IMR-90 (cell line): ENCODE measurements around the gene FOXP1. TPM values are rescaled to one million over a fixed set of nuclear protein-coding genes. Genes with fewer than 3 reads are reported as not detected.

ENCODE experiments used
- ATAC-seq: fragments of 200-7000 bp; cut with Tn5 transposase; 2 replicates; pipeline ENCODE4 v1.9.1; 2020; ENCODE audit warnings: low read depth, mild to moderate bottlenecking, moderate library complexity
- BruUV-seq: library from RNA; stranded (reverse); fragments of 400-500 nt; replicated peaks from 2 replicates; lab custom pipeline; 2021; lab: Mats Ljungman, UMichigan
- CTCF ChIA-PET: fragments of 300-600 bp; formaldehyde crosslinking; extraction: SDS; loops from one replicate; lab custom pipeline; 2021; ENCODE audit warnings: antibody characterized with exemption; lab: Yijun Ruan, JAX
- POLR2A ChIA-PET: fragments of 300-600 bp; sonication (Branson Sonifier 250); formaldehyde crosslinking; loops from one replicate; lab custom pipeline; 2022; ENCODE audit warnings: antibody characterized with exemption; ENCODE audit not compliant: unreplicated experiment; lab: Charles Lee
- DNase-seq: peaks from one replicate; pipeline ENCODE4 v3.0.0; 2013
- H2AFZ ChIP-seq: replicated peaks from 2 replicates; pipeline ENCODE3; 2013; ENCODE audit warnings: low read length, mild to moderate bottlenecking; ENCODE audit not compliant: poor library complexity
- H2AK5ac ChIP-seq: 2 replicates; pipeline ENCODE4 v1.6.1; 2013; ENCODE audit warnings: low read depth, low read length, inconsistent platforms
- H2AK9ac ChIP-seq: replicated peaks from 2 replicates; pipeline ENCODE3; 2013; ENCODE audit warnings: mild to moderate bottlenecking, low read depth, low read length, moderate library complexity; ENCODE audit not compliant: poor library complexity
- H2BK120ac ChIP-seq: 2 replicates; pipeline ENCODE4 v1.6.1; 2013; ENCODE audit warnings: low read depth, low read length, inconsistent platforms
- H2BK15ac ChIP-seq: 3 replicates; pipeline ENCODE4 v1.6.1; 2013; ENCODE audit warnings: low read depth, low read length, inconsistent platforms
- H2BK20ac ChIP-seq: 2 replicates; pipeline ENCODE4 v1.6.1; 2013; ENCODE audit warnings: low read depth, mild to moderate bottlenecking, inconsistent platforms, low read length, moderate library complexity
- H2BK5ac ChIP-seq: 2 replicates; pipeline ENCODE4 v1.6.1; 2013; ENCODE audit warnings: mild to moderate bottlenecking, low read depth, low read length, inconsistent platforms; ENCODE audit not compliant: poor library complexity, severe bottlenecking
- H3K14ac ChIP-seq: replicated peaks from 2 replicates; pipeline ENCODE4 v1.6.1; 2013; ENCODE audit warnings: low read depth, low read length, inconsistent platforms
- H3K18ac ChIP-seq: 2 replicates; pipeline ENCODE4 v1.6.1; 2013; ENCODE audit warnings: low read depth, low read length, control low read depth
- H3K23ac ChIP-seq: 2 replicates; pipeline ENCODE4 v1.6.1; 2013; ENCODE audit warnings: low read depth, low read length, inconsistent platforms
- H3K27ac ChIP-seq: 2 replicates; pipeline ENCODE4 v1.5.1; 2013; ENCODE audit warnings: mild to moderate bottlenecking, control low read depth, low read length; ENCODE audit not compliant: insufficient read depth
- H3K27me3 ChIP-seq: 2 replicates; pipeline ENCODE4 v1.6.1; 2013; ENCODE audit warnings: low read length; ENCODE audit not compliant: control insufficient read depth, insufficient read depth
- H3K36me3 ChIP-seq: 2 replicates; pipeline ENCODE4 v1.6.1; 2013; ENCODE audit warnings: low read length, mixed read lengths; ENCODE audit not compliant: control insufficient read depth, insufficient read depth
- H3K4ac ChIP-seq: 2 replicates; pipeline ENCODE4 v1.6.1; 2013; ENCODE audit warnings: low read depth, low read length, inconsistent platforms
- H3K4me1 ChIP-seq: 2 replicates; pipeline ENCODE4 v1.6.1; 2013; ENCODE audit warnings: low read length, mixed read lengths; ENCODE audit not compliant: control insufficient read depth, insufficient read depth
- H3K4me2 ChIP-seq: 2 replicates; pipeline ENCODE4 v1.6.1; 2013; ENCODE audit warnings: low read depth, mild to moderate bottlenecking, control low read depth, low read length, moderate library complexity
- H3K4me3 ChIP-seq: 2 replicates; pipeline ENCODE4 v1.5.1; 2013; ENCODE audit warnings: low read depth, mild to moderate bottlenecking, control low read depth, low read length, moderate library complexity; ENCODE audit not compliant: insufficient read depth
- H3K56ac ChIP-seq: 2 replicates; pipeline ENCODE4 v1.6.1; 2013; ENCODE audit warnings: low read length, inconsistent platforms; ENCODE audit not compliant: insufficient read depth; ENCODE audit errors: extremely low read depth
- H3K79me1 ChIP-seq, 2 experiments: 2 replicates each; pipeline ENCODE4 v1.6.1; 2013; ENCODE audit warnings: low read length in 2 of 2, inconsistent platforms in 1 of 2, low read depth in 1 of 2
- H3K9ac ChIP-seq: 2 replicates; pipeline ENCODE4 v1.6.1; 2013; ENCODE audit warnings: low read depth, low read length, control low read depth
- H3K9me1 ChIP-seq: 2 replicates; pipeline ENCODE4 v1.6.1; 2013; ENCODE audit warnings: low read length, inconsistent platforms; ENCODE audit not compliant: insufficient read depth
- H3K9me3 ChIP-seq: 2 replicates; pipeline ENCODE4 v1.6.1; 2013; ENCODE audit warnings: low read length; ENCODE audit not compliant: control insufficient read depth, insufficient read depth
- H4K20me1 ChIP-seq: 2 replicates; pipeline ENCODE4 v1.6.1; 2013; ENCODE audit warnings: low read length, inconsistent platforms; ENCODE audit not compliant: insufficient read depth
- H4K5ac ChIP-seq: 2 replicates; pipeline ENCODE4 v1.6.1; 2013; ENCODE audit warnings: mild to moderate bottlenecking, low read depth, low read length, control low read depth
- H4K8ac ChIP-seq, 2 experiments: 2 replicates each; pipeline ENCODE4 v1.6.1; 2013; ENCODE audit warnings: low read depth in 2 of 2, low read length in 2 of 2, control low read depth in 1 of 2, inconsistent platforms in 1 of 2
- H4K91ac ChIP-seq: 2 replicates; pipeline ENCODE4 v1.6.1; 2013; ENCODE audit warnings: low read depth, low read length, inconsistent platforms; ENCODE audit not compliant: insufficient read depth
- BHLHE40 ChIP-seq: fragments of 150-350 bp; IDR thresholded peaks from 2 replicates; pipeline ENCODE4 v1.6.1; 2016; ENCODE audit warnings: mild to moderate bottlenecking, low read depth, low read length
- CEBPB ChIP-seq: IDR thresholded peaks from 2 replicates; pipeline ENCODE4 v1.6.1; 2012; ENCODE audit warnings: low read depth, low read length, improper control_type of control experiment
- CHD1 ChIP-seq: IDR thresholded peaks from 2 replicates; pipeline ENCODE4 v1.6.1; 2012; ENCODE audit warnings: low read depth, low read length, improper control_type of control experiment
- FOS ChIP-seq: fragments of 150-350 bp; IDR thresholded peaks from 2 replicates; pipeline ENCODE4 v1.6.1; 2016; ENCODE audit warnings: low read depth, low read length
- MAFK ChIP-seq: IDR thresholded peaks from 2 replicates; pipeline ENCODE4 v1.6.1; 2012; ENCODE audit warnings: low read depth, low read length, improper control_type of control experiment
- MAZ ChIP-seq: IDR thresholded peaks from 2 replicates; pipeline ENCODE4 v1.6.1; 2012; ENCODE audit warnings: low read depth, mild to moderate bottlenecking, low read length, improper control_type of control experiment, moderate library complexity, borderline replicate concordance
- MXI1 ChIP-seq: IDR thresholded peaks from 2 replicates; pipeline ENCODE4 v1.6.1; 2012; ENCODE audit warnings: low read depth, mild to moderate bottlenecking, low read length, moderate library complexity, borderline replicate concordance
- NFE2L2 ChIP-seq: fragments of 150-350 bp; IDR thresholded peaks from 2 replicates; pipeline ENCODE4 v1.6.1; 2016; ENCODE audit warnings: low read depth, mild to moderate bottlenecking, low read length
- POLR2A ChIP-seq: IDR thresholded peaks from 2 replicates; pipeline ENCODE4 v1.6.1; 2012; ENCODE audit warnings: mild to moderate bottlenecking, low read depth, low read length
- RAD21 ChIP-seq: IDR thresholded peaks from 2 replicates; pipeline ENCODE4 v1.6.1; 2012; ENCODE audit warnings: low read length, improper control_type of control experiment
- RCOR1 ChIP-seq: IDR thresholded peaks from 2 replicates; pipeline ENCODE4 v1.6.1; 2012; ENCODE audit warnings: mild to moderate bottlenecking, low read length, improper control_type of control experiment; ENCODE audit not compliant: insufficient replicate concordance
- RFX5 ChIP-seq: IDR thresholded peaks from 2 replicates; pipeline ENCODE4 v1.8.0; 2012; ENCODE audit warnings: low read depth, mild to moderate bottlenecking, low read length, moderate library complexity
- SMC3 ChIP-seq: fragments of 150-350 bp; IDR thresholded peaks from 2 replicates; pipeline ENCODE4 v1.6.1; 2016; ENCODE audit warnings: low read depth, mild to moderate bottlenecking, antibody characterized with exemption, low read length, moderate library complexity
- WGBS, 2 experiments: methylation state at CpG; one replicate each; pipeline versions ENCODE4 v1.1.5 to v1.1.7; 2013; ENCODE audit warnings: missing lambda C conversion rate in 2 of 2; ENCODE audit not compliant: insufficient read length in 1 of 2; ENCODE audit errors: extremely low coverage in 2 of 2; 5-methylcytosine and 5-hydroxymethylcytosine counted together
- dilution Hi-C: fragments of 300-500 bp; cut with HindIII; formaldehyde crosslinking; loops from one replicate; pipeline ENCODE4 v1.14.3; 2018; ENCODE audit warnings: low sequenced_read_pairs; ENCODE audit not compliant: unreplicated experiment
- in situ Hi-C: fragments of 300-500 bp; cut with MboI; formaldehyde crosslinking; loops from 3 replicates; pipeline ENCODE4 v1.14.3; 2019; ENCODE audit warnings: low sequenced_read_pairs, inconsistent platforms, mixed read lengths
- intact Hi-C: fragments of 100-400 bp; cut with micrococcal nuclease; formaldehyde crosslinking; loops from 2 replicates; pipeline ENCODE4 v1.10.0; 2022
- polyA plus RNA-seq, 3 experiments: library from polyadenylated mRNA; depleted of rRNA; stranded (reverse); fragments of >200 nt; gene quantifications; 2 replicates each; pipeline ENCODE4 v1.2.3, GENCODE V29; 2012; ENCODE audit warnings: low replicate concordance in 1 of 3
- total RNA-seq: library from RNA; depleted of rRNA; stranded (reverse); fragments of >200 nt; gene quantifications from 2 replicates; pipeline ENCODE4 v1.2.3, GENCODE V29; 2012
- TF ChIP-seq, protein P1 (sequence below): fragments of 150-350 bp; IDR thresholded peaks from 2 replicates; pipeline ENCODE4 v1.6.1; 2017; ENCODE audit warnings: mild to moderate bottlenecking, antibody characterized with exemption, low read length, low read depth
- TF ChIP-seq, protein P2 (sequence below): conservative IDR thresholded peaks from 2 replicates; pipeline ENCODE4 v1.5.1; 2012; ENCODE audit warnings: mild to moderate bottlenecking, low read depth, low read length, improper control_type of control experiment
- TF ChIP-seq, protein P3 (sequence below): fragments of 150-350 bp; IDR thresholded peaks from 2 replicates; pipeline ENCODE4 v1.6.1; 2016; ENCODE audit warnings: low read depth, mild to moderate bottlenecking, low read length, moderate library complexity, borderline replicate concordance

The FOXP1 gene
- total and polyA plus RNA-seq, 2 of the 4 experiments (the other 2 are of a cell fraction), result 37.0 to 132 TPM

DNA sequence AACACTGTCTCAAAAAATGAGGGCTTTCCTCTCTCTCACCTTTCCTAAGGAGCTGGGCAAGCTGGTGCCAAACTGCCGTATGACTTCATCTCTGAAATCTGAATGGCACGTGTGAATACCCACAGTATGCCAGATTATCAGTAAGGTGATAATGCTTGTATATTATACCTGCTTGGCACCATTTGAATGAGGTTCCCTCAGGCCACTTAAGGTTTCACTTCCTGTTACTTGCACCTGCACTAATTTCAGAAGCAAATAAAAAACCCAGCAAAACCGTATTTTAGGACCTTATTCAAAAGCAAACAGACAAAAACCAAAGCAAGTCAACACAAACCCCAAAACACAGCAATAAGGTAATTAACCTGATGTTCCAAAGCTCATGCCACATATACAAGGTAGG is 19.7 kb downstream of the FOXP1 start:
- no peaks in the 10 kb centered on the region for H3K9me3 ChIP-seq
- no peak overlapping the region for H2BK120ac ChIP-seq
- no peak overlapping the region for H3K18ac ChIP-seq
- H4K8ac ChIP-seq, result no peak overlapping the region
- H3K9ac ChIP-seq, result no peak overlapping the region
- H3K56ac ChIP-seq, result no peak overlapping the region
- no peak overlapping the region for H2AK9ac ChIP-seq
- no TSS peak for BruUV-seq
- no peaks in the 10 kb centered on the region for H4K20me1 ChIP-seq
- H3K9me1 ChIP-seq, result peaks cover 7% of the 10 kb centered on the region
- DNase-seq (no peak), ATAC-seq (no peak)
- peaks cover 3% of the 10 kb centered on the region; the same call in 1 of the 2 replicates for H3K36me3 ChIP-seq
- intact Hi-C loops (no loop called here), dilution Hi-C loops (no loop called here), in situ Hi-C loops (no loop called here)
- H3K27ac ChIP-seq, result no peak overlapping the region
- H4K5ac ChIP-seq, result no peak overlapping the region
- H2BK20ac ChIP-seq, result no peak overlapping the region
- H2BK5ac ChIP-seq, result no peak overlapping the region
- H3K79me1 ChIP-seq, result peaks cover 26 to 56% of the 10 kb centered on the region in 2 experiments
- H3K23ac ChIP-seq, result no peak overlapping the region; the same call in 1 of the 2 replicates
- CTCF ChIA-PET, result interaction anchor here (0.6 kb wide), 1 partner anchor 107 kb away, joined by 7 read pairs; no protein-coding TSS in a partner anchor
- H3K4me2 ChIP-seq, result no peak overlapping the region
- TF ChIP-seq, protein P1, sequence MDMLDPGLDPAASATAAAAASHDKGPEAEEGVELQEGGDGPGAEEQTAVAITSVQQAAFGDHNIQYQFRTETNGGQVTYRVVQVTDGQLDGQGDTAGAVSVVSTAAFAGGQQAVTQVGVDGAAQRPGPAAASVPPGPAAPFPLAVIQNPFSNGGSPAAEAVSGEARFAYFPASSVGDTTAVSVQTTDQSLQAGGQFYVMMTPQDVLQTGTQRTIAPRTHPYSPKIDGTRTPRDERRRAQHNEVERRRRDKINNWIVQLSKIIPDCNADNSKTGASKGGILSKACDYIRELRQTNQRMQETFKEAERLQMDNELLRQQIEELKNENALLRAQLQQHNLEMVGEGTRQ, result no peak
- TF ChIP-seq CHD1, result no peak
- TF ChIP-seq NFE2L2, result no peak
- TF ChIP-seq MAFK, result no peak
- TF ChIP-seq MAZ, result no peak
- TF ChIP-seq, protein P2, sequence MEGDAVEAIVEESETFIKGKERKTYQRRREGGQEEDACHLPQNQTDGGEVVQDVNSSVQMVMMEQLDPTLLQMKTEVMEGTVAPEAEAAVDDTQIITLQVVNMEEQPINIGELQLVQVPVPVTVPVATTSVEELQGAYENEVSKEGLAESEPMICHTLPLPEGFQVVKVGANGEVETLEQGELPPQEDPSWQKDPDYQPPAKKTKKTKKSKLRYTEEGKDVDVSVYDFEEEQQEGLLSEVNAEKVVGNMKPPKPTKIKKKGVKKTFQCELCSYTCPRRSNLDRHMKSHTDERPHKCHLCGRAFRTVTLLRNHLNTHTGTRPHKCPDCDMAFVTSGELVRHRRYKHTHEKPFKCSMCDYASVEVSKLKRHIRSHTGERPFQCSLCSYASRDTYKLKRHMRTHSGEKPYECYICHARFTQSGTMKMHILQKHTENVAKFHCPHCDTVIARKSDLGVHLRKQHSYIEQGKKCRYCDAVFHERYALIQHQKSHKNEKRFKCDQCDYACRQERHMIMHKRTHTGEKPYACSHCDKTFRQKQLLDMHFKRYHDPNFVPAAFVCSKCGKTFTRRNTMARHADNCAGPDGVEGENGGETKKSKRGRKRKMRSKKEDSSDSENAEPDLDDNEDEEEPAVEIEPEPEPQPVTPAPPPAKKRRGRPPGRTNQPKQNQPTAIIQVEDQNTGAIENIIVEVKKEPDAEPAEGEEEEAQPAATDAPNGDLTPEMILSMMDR, result no peak
- TF ChIP-seq, protein P3, sequence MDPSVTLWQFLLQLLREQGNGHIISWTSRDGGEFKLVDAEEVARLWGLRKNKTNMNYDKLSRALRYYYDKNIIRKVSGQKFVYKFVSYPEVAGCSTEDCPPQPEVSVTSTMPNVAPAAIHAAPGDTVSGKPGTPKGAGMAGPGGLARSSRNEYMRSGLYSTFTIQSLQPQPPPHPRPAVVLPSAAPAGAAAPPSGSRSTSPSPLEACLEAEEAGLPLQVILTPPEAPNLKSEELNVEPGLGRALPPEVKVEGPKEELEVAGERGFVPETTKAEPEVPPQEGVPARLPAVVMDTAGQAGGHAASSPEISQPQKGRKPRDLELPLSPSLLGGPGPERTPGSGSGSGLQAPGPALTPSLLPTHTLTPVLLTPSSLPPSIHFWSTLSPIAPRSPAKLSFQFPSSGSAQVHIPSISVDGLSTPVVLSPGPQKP, result no peak
- TF ChIP-seq MXI1, result no peak
- no peak for TF ChIP-seq RFX5
- no peak for TF ChIP-seq BHLHE40
- TF ChIP-seq SMC3, result no peak
- no peak for TF ChIP-seq CEBPB
- TF ChIP-seq FOS, result no peak
- no peak for TF ChIP-seq POLR2A
- no peak for TF ChIP-seq RAD21
- TF ChIP-seq RCOR1, result no peak
- H3K4ac ChIP-seq, result no peak overlapping the region
- H2AFZ ChIP-seq, result no peak overlapping the region
- no peak overlapping the region for H4K91ac ChIP-seq
- no peaks in the 10 kb centered on the region for H3K27me3 ChIP-seq
- H2AK5ac ChIP-seq, result no peak overlapping the region
- H2BK15ac ChIP-seq, result no peak overlapping the region
- POLR2A ChIA-PET, result no interaction called here
- no peak overlapping the region for H3K4me3 ChIP-seq
- no peak overlapping the region for H3K14ac ChIP-seq
- H3K4me1 ChIP-seq, result peaks cover 9% of the 10 kb centered on the region
- WGBS, 2 experiments, result no CpG with 5 or more reads among the region's 3 CpGs
